HG03571 (cell line): Measurements from ENCODE around the gene GLI2.

Experiments used
- ATAC-seq: cut with Tn5 transposase; IDR thresholded peaks from one replicate; pipeline ENCODE4 v1.9.1; 2021; ENCODE audit not compliant: unreplicated experiment

Gene GLI2

GRCh38 chr2:120737340-120738101, 1.9 kb downstream of the GLI2 start:
- no peak for ATAC-seq

- no peak for ATAC-seq
Measured at GRCh38 chr2:120738117-120738516, 2.4 kb downstream of the GLI2 start.

GRCh38 chr2:120738786-120739437, 3.2 kb downstream of the GLI2 start:
- no peak for ATAC-seq

GRCh38 chr2:120739438-120740090, 3.9 kb downstream of the GLI2 start:
- no peak for ATAC-seq

GRCh38 chr2:120740375-120740764, 4.7 kb downstream of the GLI2 start:
- ATAC-seq: no peak

- ATAC-seq: no peak
Measured at GRCh38 chr2:120740765-120741524, 5.3 kb downstream of the GLI2 start.

- no peak for ATAC-seq
Measured at GRCh38 chr2:120741571-120742561, 6.2 kb downstream of the GLI2 start.

GRCh38 chr2:120743657-120744056, 8.0 kb downstream of the GLI2 start:
- ATAC-seq: no peak

- no peak for ATAC-seq
Measured at GRCh38 chr2:120744817-120745216, 9.1 kb downstream of the GLI2 start.

- no peak for ATAC-seq
Measured at GRCh38 chr2:120745420-120746111, 9.9 kb downstream of the GLI2 start.

GRCh38 chr2:120746144-120746543, 10.5 kb downstream of the GLI2 start:
- no peak for ATAC-seq

- ATAC-seq: no peak
Measured at GRCh38 chr2:120747281-120747680, 11.6 kb downstream of the GLI2 start.

GRCh38 chr2:120747706-120748105, 12.0 kb downstream of the GLI2 start:
- ATAC-seq: no peak

GRCh38 chr2:120748310-120748709, 12.6 kb downstream of the GLI2 start:
- ATAC-seq: no peak

- no peak for ATAC-seq
Measured at GRCh38 chr2:120748741-120749140, 13.1 kb downstream of the GLI2 start.

- ATAC-seq: no peak
Measured at GRCh38 chr2:120749506-120750431, 14.1 kb downstream of the GLI2 start.

GRCh38 chr2:120750488-120751210, 15.0 kb downstream of the GLI2 start:
- no peak for ATAC-seq

- ATAC-seq: no peak
Measured at GRCh38 chr2:120751553-120751952, 15.9 kb downstream of the GLI2 start.
